Stimulated activated CD8-positive, alpha-beta memory T cell treated with anti-CD3 and anti-CD28 coated beads, Interleukin-7, amount 100 ng/mL, for 4 hours (primary cell): ENCODE measurements around the gene ZFP36L1.

Experiments used
- DNase-seq, 2 donors: peaks; one replicate each; pipeline ENCODE4 v3.0.0-alpha.2; 2020; ENCODE audit warnings: low read depth in 2 of 2

Gene ZFP36L1

DNA sequence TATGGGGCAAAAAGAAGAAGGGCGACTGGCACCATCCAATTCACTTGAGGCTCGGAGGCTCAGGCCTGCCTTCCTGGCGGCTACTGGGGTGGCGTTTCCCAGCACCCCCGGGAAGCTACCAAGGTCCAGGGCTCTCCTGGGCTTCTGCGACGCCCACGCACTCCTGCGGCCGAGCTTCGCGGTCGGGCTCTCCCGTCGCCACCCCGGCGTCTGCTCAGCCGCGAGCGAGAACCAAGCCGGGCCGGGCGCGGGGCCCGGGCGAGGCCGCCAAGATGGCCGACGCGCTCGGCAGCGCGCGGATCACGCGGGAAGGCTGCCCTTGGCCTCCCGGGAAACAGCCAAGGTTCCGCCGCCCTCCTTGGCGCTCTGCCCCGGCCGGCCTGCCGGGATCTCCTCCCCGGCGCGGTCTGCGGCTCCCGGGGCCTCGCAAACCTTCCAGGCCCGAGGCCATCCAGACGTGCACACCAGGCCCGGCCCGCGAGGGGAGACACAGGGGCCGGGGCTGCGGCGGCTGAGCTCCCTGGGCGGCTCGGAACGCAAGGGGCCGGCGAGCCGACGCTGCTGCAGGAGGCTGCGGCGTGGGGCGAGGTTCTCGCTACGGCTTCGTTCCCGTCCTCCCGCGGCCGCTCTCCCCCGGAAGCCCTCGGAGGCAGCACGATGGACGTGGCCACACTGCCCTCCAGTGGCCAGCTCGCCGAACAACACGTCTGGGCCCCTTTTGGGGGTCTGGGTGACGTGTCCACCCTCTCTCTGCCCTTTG, 23.5 kb upstream of the ZFP36L1 start:
- peak; percentile 79 to 86 for DNase-seq

DNA sequence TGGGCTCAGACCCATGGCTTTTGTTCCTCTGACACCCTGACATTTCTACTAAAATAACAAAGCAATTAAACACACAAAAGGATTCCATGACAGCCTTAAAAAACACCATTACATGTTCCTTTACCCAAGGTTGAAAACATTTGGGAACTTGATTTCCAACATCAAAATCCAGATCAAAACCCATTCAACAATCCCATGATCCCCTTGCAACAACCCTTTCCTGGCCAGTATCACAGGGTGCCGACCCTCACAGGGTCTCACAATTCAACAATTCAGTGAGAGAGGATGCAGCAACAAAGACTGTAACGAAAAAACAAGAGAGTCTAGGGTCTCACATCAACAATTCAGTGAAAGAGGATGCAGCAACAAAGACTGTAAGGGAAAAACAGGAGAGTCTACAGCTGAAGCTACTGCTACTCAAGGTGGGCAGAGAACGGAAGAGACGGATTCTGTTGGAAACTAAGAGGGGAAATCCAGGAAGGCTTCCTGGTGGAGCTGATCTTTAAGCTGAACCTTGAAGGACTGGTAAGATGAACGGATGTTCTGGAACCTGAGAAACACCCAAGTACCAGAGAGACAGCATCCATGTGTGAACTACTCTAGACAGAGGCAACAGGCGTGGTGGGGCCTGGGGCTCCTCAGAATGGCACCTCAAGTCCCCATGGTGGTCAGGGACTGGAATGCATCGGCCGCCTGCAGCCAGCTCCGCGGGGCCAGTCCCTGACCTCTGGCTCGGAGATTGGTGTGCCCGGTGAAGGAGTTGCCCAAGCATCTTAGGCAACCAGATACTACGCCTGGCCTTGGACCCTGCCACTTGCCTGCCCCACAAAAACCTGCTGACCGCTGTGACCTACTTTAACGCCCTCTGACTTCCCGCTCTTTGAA, 22.7 kb upstream of the ZFP36L1 start:
- DNase-seq: no peak

DNA sequence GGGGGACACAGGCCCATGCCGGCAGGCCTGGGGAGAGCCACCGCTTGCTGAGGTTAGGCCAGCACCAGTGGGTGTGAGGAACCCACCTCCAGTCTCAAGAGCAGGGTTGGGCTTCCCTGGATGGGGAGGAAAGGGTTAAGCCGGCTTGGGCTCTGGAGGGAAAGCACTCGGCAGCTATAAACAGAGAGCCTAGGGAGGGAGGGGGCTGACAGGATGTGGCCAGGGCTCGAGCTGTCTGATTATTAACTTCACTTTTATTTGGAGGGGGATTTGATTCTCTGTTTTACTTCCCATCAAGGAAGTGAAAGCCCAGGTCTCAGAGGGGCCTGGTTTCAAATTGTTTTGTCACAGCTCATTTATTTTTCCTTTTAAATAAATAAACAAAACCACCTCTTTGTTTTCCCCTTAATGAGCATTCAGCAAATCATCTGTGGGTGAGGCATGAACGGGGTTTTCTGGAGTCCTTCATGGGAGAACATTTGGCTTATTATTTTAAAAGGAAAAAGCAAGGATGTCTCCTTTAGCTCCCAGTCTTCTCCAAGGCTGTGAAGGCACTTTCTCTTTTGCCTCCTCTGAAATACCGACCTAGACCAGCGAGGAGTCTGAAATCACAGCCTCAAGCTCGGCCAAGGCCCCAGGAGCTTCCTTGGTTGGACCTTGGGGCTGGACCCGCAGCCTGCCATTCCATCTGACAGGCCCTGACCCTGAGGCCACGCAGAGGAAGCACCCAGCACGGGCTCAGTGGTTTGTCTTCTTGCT, 21.9 kb upstream of the ZFP36L1 start:
- DNase-seq: no peak

DNA sequence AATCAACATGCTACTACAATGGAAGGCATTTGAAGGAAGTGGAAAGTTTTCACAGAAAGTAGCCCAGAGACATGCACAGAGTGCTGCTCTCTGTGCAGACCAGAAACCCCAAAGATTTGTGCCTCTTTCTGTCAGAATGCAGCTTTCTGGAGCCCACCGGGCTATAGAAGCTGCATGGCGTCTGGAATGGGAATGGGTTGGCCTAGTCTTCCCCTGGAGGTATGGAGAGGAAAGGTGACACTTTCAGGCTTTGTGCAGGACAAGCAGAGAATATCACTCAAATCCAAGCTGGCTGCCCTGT, 21.3 kb upstream of the ZFP36L1 start:
- no peak for DNase-seq

DNA sequence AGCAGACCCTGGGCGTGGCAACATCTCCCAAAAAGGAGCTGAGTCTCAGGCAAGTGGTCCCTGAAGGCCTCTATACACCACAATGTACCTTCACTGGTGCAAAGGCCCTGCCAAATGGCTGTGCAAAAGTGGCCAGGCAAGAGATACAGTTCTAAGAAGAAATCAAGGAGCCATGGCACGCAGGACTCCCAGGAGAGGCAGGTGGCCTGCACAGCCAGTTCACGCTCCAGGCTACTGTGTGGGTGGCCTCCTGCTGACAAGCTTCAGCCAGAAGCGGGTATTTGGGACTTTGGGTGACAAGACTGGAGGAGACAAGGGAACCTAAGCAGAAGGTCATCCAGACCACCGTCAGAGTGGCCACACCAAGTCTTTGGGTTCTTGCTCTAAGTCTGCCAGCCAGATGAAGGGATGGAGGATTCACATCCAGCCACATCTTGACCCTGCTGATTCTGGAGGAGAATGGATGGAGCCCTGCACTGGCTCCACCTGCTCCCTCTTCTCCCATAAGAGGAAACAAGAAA, 20.5 kb upstream of the ZFP36L1 start:
- no peak for DNase-seq

DNA sequence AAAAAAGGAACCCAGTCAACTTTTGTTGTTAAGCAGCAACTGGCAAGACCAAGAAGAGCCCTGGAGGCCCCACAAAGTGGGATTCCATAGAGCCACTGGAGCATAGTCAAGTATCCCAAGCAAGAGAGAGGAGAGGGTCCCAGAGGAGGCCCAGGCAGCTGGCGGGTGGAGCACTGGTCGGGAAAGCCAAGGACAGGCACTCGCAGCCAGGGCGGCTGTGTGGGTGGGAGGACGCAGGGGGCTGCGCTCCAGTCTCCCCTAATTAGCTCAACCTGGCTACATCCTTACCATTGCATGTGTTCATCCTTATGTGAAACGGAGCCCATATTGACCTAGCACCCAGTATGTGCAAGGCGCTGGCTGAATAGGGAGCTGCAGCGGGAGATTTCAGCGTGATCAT, 18.3 kb upstream of the ZFP36L1 start:
- no peak for DNase-seq

DNA sequence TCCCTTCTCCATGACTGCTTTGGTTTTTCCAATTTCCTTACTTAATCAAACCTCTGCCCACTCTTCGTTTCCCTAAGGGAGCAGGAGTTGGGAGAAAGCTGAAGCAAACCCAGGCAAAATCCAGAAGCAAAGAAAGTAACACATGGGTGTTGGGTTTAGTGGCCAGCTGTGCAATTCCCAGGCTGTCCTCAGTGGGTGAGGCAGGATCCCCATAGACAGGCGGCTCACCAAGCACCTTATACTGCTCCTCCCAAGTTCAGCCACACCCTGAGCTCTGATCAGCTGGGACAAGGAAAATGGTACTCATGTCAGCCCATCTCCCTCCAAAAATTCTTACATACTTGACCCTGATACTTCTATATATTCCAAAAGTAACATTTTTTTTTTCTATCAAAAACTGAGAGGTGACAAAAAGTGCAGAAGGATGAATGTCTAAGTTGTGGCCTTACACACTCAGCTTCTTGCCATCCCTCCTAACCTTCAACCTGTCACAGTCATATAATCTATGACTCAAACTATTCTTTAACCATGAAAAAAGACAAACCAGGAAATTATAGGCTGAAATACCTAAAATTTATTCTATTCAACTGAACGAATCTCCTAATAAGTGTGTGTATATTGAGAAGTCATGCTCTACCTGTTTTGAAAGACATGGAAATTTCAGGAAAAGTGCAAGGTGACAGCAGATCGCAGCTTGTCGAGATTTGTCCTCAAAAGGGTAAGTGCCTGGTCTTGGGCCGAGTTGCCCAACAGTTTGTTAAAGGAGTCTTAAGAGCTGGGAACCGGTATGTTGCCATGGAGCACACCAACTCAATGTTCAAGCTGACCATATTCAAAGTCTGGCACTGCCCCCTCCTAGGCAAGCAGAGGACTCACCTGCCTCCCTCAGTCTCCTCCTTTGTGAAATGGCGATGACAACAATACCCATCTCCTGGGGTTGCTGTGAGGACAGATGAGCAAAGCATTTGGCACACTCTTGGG, 17.6 kb upstream of the ZFP36L1 start:
- no peak for DNase-seq

DNA sequence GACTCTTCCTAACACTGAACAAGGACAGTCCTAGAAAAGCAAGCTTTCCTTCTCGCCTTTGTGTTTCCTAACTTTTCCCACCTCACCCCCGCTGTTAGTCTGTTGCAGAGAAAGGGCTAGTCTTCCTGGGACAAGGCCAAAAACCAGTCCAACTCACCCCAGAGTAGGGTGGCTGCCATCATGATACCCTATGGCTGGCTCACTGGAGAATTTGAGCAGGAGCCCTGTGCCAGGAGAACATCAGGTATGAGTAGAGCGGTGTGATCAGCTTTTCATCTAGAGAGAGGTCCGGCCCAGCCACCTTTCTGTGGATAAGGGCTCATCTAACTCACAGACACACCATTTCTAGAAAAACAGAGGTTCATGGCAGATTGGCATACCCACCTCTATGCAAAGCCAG, 16.7 kb upstream of the ZFP36L1 start:
- no peak for DNase-seq

DNA sequence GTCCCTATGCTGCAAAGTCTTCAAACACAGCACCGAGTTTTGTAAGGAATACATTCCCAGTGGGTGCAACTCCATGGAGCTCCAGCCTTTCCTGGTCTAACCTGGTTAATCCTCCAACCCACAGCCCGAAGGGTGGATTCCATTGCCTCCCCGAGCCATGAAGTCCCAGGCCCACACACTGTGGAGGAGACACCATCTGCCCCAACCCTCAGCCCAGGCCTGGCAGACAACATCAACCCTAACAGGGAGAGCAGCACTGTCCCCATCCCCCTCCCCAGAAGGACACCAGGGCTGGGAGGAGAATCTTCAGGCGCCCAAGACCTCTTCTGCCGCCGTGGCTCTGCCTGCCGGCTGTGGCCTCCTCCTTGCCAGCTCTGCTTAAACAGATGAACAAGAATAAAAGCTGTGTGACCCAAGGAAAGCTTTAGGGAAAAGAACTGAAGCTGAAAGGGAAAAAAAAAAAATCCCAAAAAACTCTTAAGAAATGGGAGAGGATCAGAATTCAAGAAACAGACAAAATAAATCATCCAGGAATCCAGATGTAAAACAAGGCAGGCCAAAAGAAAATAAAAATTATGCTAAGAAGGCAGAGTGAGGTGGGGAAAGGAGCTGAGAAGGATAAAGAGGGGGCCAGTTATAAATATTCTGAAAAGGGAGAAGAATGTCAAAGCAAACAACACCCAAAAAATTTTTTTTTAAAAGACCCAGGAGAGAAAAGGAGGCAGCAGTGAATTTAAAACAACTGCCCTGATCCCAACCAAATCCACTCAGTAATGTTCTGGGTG, 16.0 kb upstream of the ZFP36L1 start:
- DNase-seq: no peak

DNA sequence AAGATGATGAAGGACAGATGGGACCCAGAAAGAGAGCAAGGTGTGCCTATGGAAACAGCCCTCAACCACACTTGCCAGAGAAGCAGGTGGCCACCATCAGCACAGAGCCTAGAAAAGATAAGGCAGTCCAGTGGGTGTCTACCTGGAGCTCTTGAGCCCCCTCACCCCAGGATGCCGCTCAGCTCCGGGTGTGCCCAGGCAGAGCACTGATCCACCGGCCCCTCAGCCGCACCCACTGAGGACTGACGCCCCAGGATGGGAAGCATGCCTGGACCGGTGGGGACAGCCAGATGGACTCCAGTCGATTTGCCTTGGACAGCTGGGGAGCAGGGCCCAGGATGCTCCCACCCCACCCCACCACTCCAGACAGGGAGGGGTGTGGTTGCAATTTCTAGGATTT, 15.1 kb upstream of the ZFP36L1 start:
- no peak for DNase-seq

DNA sequence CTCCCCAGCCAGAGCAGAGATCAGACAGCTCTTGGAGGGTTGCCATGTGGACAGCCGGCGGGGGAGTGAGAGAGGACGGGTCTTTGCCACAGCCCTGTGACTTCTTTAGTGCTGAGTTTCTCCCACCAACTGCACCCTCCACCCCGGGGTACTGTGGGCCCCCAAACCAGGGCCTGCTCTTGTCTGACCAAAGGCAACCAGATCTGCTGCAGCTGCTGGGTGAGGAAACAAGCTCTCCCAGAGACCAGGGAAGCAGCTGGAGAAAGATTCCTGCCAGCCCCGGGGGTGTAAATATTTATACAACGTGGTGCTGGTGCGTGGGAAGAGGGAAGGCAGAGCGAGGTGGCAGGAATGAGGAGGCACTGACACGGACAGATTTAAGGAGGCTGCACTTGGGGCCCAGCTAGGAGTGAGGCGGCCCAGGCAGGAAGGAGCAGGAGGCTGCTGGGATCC, 14.3 kb upstream of the ZFP36L1 start:
- no peak for DNase-seq

DNA sequence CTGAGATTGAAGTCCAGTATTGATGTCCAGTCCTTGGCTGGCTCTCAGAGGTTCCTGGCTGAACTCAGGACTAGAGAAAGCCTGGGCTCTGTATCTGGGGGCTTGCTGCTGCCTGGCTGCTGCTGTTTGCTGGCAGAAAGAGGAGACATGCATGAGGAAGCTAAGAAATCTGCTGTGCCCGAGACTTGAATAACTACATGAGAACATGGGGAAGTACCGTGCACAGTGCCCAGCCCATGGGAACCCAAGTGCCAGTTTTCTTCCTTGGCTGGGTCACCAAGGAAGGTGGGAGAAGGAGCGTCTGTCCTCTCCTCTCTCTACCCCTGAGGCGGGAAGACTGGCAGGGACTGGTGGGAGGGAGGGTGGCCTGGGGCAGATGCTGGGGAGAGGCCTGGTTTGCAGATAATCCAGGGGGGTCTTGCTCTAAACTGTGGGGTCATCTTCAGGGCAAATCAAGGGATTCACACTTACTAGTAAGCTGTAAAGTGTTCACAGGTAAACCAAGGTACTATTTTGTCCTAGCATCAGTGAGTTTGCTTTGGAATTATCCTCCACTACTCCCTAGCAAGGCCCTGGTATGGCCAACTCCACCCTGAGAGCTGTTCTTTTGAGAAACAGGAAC, 13.8 kb upstream of the ZFP36L1 start:
- DNase-seq: no peak

DNA sequence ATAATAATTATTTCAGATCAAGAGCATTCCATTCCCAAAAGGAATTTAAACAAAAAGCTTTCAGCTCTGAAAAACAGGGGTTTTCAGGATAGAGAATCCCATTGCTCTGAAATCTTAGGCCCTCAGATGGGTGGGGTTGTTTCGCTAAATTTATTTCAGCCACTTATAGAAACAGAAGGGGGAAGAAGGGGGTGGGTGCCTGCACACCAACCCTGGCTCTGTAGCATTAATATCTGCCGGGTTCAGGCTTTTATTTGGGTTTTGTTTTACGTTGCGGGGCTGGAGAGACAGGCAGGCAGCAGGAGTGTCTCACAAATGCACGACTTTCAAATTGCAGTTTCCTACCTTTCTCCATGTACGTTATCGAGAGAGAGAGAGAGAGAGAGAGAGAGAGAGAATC, 12.5 kb upstream of the ZFP36L1 start:
- no peak for DNase-seq

DNA sequence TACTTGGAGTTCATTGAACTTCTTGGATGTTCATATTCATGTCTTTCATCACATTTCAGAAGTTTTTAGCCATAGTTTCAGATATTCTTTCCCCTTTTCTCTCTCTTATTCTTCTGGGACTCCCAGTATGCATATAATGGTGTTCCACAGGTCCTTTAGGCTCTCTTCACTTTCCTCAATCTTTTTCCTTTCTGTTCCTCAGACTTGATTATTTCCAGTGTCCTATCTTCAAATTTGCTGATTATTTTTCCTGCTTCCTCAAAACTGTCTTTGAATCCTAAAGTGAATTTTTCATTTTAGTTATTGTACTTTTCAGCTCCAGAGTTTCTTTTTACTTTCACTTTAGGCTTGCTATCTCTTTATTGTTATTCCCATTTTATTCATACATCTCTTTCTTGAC, 8.8 kb upstream of the ZFP36L1 start:
- no peak for DNase-seq

DNA sequence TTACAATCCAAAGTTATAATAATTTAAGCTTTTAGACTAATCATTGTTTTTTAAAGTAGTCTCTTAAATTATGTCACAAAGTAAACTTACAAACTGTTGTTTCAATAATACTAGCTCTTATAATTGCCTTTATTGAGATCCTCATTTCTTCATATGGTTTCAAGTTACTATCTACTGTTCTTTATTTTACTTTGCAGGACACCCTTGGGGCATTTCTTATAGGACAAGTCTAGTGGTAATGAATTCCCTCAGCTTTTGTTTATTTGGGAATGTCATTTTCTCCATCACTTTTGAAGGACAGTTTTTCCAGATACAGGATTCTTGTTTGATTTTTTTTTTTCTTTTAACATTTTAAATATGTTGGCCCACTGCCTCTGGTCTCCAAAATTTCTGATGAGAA, 8.1 kb upstream of the ZFP36L1 start:
- DNase-seq: no peak

DNA sequence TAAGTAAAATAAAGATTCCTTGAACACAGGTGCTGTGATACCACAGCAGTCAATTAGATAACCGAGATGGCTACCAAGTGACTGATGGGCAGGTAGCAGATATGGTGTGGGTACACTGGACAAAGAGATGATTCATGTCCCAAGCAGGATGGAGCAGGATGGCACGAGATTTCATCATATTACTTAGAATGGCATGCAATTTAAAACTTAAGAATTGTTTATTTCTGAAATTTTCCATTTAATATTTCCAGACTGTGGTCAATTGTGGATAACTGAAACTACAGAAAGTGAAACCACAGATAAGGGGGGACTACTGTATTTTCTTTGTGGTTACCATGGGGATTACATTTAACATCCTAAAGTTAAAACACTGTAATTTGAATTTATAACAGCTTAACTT, 7.5 kb upstream of the ZFP36L1 start:
- no peak for DNase-seq

DNA sequence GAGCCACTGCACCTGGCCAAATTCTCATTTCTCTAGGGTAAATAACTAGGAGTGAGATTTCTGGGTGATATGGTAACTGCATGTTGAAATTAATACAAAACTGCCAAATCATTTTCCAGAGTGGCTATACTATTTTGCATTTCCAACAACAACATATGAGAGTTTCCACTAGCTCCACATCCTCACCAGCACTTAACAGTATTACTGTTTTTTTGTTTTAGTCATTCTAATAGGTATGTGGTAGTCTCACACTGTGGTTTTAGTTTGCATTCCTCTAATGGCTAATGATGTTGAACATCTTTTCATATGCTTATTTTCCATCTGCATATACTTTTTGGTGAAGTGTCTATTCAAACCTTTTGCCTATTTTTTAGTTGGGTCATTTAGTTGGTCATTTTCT, 5.8 kb upstream of the ZFP36L1 start:
- DNase-seq: no peak

DNA sequence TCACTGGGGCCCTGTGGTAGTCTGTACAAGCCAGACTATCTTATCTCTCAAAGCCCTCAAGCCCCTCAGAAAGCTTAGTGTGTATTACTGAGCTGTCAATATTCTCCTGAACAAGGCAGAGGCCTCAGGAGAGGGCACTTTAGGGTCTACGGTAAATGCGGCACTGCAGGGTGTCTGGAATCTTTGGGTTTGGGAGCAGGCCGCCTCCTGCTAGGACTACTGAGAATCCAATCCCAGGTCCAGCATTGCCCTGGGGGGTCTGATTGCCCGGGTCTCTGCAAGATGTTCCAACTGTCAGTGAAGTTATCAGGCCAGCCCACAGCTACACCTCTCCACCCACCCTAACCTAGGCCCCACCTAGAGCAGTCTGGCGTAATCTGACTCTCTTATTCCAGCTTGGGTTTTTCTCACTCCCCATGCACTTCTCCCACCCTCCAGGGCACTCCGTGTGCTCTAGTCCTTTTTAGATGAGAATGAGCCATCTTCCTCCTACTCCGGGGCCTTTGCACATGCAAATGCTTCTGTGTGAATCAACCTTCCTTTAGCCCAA, 4.3 kb upstream of the ZFP36L1 start:
- DNase-seq: no peak

DNA sequence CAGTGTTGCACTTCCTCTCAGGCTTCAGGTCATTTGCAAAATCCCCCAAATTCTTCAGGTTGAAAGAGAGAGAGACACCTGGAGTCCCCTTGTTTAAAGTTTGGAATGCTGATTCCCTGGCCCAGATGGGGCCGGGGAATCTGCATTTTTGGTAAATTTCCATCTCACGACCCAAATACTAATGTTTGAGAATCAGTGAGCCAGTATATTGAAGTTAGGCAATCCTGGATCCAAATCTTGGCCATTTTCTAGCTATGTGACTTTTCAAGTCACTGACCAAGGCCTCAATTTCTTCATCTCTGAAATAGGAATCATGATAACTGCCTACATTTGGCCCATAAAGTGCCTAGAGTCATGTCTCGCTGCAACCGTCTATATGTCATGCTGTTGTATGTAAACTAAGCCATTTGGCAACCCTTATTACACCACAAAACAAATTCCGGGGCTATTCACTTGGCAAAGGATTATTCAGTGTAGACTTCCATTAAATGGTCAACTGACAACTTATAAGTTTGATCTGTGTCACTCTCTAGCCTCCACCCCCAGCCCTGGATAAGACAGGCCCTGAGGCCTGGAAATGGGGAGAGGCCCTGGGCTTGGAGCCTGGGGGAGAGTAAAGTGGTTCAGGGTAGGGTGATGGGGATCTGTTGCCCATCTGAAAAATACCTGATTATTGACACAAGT, 3.7 kb upstream of the ZFP36L1 start:
- DNase-seq: no peak
